Stimulated activated CD8-positive, alpha-beta memory T cell treated with anti-CD3 and anti-CD28 coated beads, Interleukin-4, amount 100 ng/mL, for 48 hours (primary cell): ENCODE results near the gene AP1S1.
"Not testable (repeated sequence)": the region's sequence is repeated elsewhere in the genome, so short reads cannot be mapped to it uniquely, and the experiment has no call there.

ENCODE experiments used
- DNase-seq: peaks from one replicate; pipeline ENCODE4 v3.0.0-alpha.2; 2020

Gene AP1S1

GRCh38 chr7:101172005-101172853 is 18.0 kb downstream of the AP1S1 start:
- peak; percentile 29 for DNase-seq

- DNase-seq = peak; percentile 52
These were observed 18.8 kb downstream of the AP1S1 start for GRCh38 chr7:101172854-101173751.

GRCh38 chr7:101173752-101174244 is 19.5 kb downstream of the AP1S1 start:
- DNase-seq = peak; percentile 89

DNA sequence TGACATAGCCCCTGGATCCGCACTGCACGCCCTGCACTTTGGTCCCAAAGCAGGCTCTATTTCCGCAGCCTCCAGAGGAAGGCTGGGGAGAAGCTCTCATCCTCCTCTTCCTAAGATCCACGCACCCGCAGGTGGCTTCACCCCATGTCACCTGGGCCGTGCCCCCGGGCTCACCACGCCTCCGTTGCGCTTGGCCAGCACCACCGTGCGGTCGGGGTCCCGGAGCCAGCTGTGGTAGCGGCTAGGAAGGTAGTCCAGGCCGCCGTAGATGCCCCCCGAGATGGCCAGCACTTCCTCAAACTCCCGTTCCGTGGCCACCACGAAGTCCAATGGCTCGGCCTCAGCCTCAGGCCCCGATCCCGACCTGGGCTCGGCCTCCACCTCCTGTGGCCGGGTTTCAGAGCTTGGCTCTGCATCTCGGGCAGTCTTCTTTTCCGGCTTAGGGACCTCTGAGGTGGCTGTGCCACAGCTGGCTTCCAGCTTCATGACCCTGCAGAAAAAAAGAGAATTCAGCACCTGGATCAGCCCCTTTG is 20.1 kb downstream of the AP1S1 start:
- peak; percentile 25 for DNase-seq

GRCh38 chr7:101175664-101176063 is 21.4 kb downstream of the AP1S1 start:
- DNase-seq = no peak

DNA sequence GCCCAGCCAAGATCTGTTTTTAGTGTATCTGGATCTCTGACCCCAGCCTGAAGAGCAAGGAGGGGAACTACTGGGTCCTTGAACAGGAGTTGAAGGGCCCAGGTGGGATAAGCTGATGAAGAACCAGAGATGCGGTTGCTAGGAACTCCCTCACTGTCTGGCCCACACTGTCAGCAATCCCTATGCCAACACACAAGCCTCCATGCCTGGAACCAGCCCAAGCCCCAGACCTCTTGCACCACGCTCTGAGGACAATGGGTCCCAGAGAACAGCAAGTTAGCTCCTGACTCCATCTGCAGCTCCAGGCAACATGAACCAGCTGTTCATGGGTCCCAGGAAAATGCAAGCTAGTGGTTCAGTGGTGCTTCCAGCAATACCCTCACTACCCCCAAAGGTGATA is 23.4 kb downstream of the AP1S1 start:
- no peak for DNase-seq

- DNase-seq = no peak
These were observed 24.8 kb downstream of the AP1S1 start for GRCh38 chr7:101179117-101179516.

DNA sequence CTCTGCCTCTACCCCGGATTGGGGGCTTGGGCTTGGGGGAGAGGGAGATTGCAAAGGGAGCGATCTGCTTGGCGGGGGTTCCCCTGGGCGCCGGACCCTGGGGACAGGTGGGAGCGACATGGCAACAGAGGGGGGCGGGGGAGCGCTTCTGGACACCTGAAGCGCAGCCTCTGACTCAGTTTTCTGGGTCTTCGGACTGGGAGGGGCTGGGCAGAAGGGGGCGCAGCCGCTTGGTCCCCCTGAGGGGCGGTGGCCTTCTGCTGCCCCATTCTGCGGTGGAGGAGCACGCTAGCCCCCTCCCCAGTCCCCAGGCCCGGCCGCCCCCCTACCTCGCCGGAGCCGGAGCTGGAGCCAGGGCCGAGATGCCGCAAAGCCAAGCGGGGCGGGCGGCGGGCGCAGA is 25.4 kb downstream of the AP1S1 start:
- DNase-seq = no peak

GRCh38 chr7:101180130-101180755 is 26.0 kb downstream of the AP1S1 start, which contains the start of gene NAT16:
Gene NAT16 (minus strand): TSS chr7:101180293. CDS start chr7:101174807, 5,486 bp downstream.
- DNase-seq = no peak

DNA sequence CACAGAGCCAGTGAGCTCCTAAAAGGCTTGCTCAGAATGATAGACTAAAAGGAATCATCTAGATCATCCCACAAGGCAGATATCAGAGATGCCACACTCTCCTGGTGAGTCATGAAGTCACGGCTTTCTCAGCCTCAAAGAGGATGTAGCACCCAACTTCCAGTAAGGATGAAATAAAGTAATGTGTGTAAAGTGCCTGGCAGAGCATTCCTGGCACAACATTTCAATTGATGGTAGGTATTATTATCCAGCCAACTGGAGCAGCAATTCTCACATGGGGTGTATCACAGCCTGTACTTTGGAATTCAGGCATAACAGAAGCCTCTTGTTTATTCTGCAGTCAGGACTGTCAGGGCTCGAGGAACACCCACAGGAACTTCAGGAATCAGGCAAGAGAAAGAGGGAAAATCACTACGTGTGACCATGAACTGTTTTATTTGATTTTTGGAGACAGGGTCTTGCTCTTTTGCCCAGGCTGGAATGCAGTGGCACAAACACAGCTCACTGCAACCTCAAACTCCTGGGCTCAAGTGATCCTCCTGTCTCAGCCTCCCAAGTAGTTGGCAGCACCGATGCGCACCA is 31.1 kb downstream of the AP1S1 start:
- DNase-seq = no peak

- no peak for DNase-seq
These were observed 31.9 kb downstream of the AP1S1 start for GRCh38 chr7:101186194-101186593.

GRCh38 chr7:101186844-101187428 is 32.7 kb downstream of the AP1S1 start:
- no peak for DNase-seq

- DNase-seq = no peak
These were observed 34.8 kb downstream of the AP1S1 start for GRCh38 chr7:101189109-101189508.

- DNase-seq = no peak
These were observed 41.6 kb downstream of the AP1S1 start for GRCh38 chr7:101195884-101196283.

DNA sequence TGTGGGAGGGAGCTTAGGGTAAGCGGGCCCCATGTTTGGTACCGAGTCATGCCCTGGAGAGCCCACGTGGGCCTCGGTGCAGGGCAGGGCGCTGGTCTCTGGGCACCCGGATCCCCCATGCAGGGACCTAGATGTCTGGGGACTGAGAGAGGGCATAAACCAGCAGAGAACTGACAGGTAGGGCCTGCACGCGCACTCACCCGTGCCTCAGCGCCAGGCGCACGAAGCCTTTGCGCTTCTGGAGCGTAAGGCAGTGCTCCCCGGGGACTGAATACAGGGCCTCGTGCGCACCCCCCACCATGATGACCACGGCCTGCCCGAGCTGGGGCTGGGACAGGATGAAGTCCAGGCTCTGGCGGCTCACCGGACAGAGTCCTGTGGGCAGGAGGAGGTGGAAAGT is 43.7 kb downstream of the AP1S1 start:
- no peak for DNase-seq

DNA sequence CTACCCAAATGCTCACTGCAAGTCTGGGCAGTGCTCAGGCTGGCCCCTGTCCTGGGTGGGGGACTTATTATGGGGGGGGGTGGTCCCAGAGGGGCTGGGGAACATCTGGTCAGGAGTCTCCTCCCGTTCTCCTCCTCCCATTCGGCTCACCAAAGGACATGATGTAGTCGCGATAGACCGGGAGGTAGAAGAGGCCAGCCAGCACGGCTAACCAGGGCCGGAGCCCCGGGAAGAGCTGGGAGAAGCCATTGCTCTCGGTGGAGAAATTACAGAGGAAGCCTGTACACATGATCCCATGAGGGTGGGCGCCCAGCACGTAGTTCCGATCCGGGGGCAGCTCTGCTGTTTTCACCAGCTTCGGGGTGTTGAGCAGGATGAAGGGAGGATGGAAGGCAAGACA is 44.2 kb downstream of the AP1S1 start:
- DNase-seq = no peak

DNA sequence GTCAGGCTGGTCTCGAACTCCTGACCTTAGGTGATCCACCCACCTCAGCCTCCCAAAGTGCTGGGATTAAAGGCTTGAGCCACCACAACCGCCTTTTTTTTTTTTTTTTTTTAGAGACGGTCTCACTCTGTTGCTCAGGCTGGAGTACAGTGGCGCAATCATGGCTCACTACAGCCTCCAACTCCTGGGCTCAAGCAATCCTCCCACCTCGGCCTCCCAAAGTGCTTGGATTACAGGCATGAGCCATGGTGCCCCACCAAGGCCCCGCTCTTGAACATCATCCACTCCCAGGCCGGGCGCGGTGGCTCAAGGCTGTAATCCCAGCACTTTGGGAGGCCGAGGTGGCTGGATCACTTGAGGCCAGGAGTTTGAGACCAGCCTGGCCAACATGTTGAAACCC is 45.2 kb downstream of the AP1S1 start:
- DNase-seq = not testable (repeated sequence)

GRCh38 chr7:101200504-101200861 is 46.2 kb downstream of the AP1S1 start:
- DNase-seq = no peak

DNA sequence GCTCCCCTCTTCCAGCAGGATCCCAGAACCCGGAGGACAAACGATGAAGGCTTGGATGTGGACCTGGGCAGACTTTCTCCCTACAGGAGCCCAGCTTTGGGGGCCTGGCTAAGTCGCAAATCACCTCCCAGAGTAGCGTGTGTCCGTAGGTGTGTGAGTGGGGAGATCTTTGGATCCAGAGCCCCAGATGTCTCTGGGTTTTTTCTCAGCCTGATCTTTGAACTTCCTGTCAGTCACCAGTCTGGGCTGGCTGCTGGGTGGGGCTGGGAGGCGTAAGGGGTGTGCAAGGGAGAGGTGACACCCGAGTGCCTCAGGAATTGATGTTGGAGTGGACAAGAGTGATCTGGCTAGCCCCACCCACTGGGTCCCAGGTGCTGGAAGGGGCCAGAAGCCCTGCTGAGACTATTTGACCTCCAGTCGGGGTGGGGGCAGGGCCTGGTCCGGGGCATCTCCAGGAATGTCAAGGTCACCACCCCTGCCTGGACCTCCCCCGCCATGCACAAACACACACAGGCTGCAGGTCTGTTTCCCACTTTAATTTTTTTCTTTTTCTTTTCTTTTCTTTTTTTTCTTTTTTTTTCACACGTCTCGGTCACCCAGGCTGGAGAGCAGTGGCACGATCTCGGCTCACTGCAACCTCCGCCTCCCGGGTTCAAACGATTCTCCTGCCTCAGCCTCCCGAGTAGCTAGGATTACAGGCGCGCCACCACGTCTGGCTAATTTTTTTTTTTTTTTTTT is 46.8 kb downstream of the AP1S1 start, which contains the start of gene MOGAT3:
TSS of gene MOGAT3 (minus strand) at position 175 of the 738 bp plus-strand sequence. CDS start 182 bp downstream, outside the sequence.
- DNase-seq = no peak

DNA sequence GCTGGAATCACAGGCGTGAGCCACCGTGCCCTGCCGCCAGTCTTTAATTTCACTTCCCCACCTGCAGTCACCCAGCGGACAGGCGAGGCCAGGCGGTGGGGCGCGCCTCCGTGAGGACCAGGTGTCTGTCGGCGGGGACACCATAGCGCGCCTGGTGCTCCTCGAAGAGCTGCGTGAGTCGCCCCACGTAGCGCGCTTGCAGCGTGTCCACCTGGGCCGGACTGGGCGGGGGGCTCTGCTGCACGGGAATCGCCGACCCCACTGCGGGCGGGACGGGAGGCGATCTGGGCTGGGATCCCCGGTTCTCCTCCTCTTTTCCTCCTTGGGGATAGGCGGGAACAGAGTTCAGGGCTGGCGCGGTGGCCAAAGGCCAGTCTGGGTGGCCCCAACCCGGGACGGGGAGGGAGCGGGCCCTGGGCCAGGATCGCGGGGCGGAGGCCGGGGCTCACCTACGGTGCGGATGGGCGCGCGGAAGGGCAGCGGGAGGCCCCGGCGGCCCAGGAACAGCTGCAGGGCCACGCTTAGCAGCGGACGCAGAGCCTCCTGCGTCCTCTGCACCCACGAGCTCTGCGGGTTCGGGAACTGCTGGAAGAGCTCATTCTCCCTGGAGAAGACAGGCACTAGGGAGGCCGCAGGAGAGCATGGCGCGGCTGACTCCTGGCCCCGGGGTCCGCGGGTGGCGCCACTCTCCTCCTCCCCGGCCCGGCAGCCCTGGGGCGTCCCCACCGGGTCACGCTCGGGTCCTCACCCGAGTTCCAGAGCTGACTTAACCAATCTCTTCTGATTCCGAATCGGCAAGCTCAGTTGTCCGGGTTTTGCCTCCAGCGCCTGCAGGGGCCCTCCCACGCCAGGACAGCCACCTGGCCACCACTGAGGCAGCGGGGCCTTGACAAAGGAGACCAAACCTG is 47.7 kb downstream of the AP1S1 start:
- no peak for DNase-seq
